MM.1S (cell line): Measurements from ENCODE around the gene NPLOC4.
A peak's percentile ranks its signal among the peaks of the same experiment; 100 is the strongest.

Experiments
- DNase-seq: peaks from one replicate; pipeline ENCODE4 v3.0.0-alpha.2; 2015
- H2AFZ ChIP-seq: fragments of 300-600 bp; sonication (generic); 2 replicates; pipeline ENCODE4 v1.6.0; 2016; ENCODE audit warnings: antibody characterized with exemption, low read length
- H3F3A ChIP-seq: fragments of 300-600 bp; sonication (generic); 2 replicates; pipeline ENCODE4 v1.6.1; 2016; ENCODE audit warnings: mild to moderate bottlenecking, antibody characterized with exemption, low read length, moderate library complexity, mixed read lengths; ENCODE audit not compliant: insufficient read depth
- H3K27ac ChIP-seq: fragments of 300-600 bp; sonication (generic); 2 replicates; pipeline ENCODE4 v1.5.1; 2016; ENCODE audit warnings: mild to moderate bottlenecking, low read length
- H3K27me3 ChIP-seq: fragments of 300-600 bp; sonication (generic); replicated peaks from 2 replicates; pipeline ENCODE4 v1.6.0; 2016; ENCODE audit warnings: low read length; ENCODE audit not compliant: insufficient read depth
- H3K36me3 ChIP-seq: fragments of 300-600 bp; sonication (generic); replicated peaks from 2 replicates; pipeline ENCODE4 v1.6.1; 2016; ENCODE audit warnings: mild to moderate bottlenecking, low read length, mixed read lengths; ENCODE audit not compliant: insufficient read depth
- H3K4me1 ChIP-seq: fragments of 300-600 bp; sonication (generic); 2 replicates; pipeline ENCODE4 v1.6.1; 2016; ENCODE audit warnings: low read length, mixed read lengths
- H3K4me2 ChIP-seq: fragments of 300-600 bp; sonication (generic); 2 replicates; pipeline ENCODE4 v1.6.0; 2016; ENCODE audit warnings: low read depth, low read length
- H3K4me3 ChIP-seq: fragments of 300-600 bp; sonication (generic); 2 replicates; pipeline ENCODE4 v1.5.1; 2016; ENCODE audit warnings: low read length, mixed read lengths
- H3K79me2 ChIP-seq: fragments of 300-600 bp; sonication (generic); 2 replicates; pipeline ENCODE4 v1.6.1; 2016; ENCODE audit warnings: mixed run types, low read length, mixed read lengths
- H3K9ac ChIP-seq: fragments of 300-600 bp; sonication (generic); 2 replicates; pipeline ENCODE4 v1.6.1; 2016; ENCODE audit warnings: low read length, mixed read lengths
- H3K9me2 ChIP-seq: fragments of 300-600 bp; sonication (generic); replicated peaks from 2 replicates; pipeline ENCODE4 v1.6.1; 2016; ENCODE audit warnings: mild to moderate bottlenecking, low read length, mixed read lengths; ENCODE audit not compliant: insufficient read depth
- H3K9me3 ChIP-seq: fragments of 300-600 bp; sonication (generic); replicated peaks from 2 replicates; pipeline ENCODE4 v1.6.1; 2016; ENCODE audit warnings: mild to moderate bottlenecking, low read length, mixed read lengths; ENCODE audit not compliant: insufficient read depth
- H4K20me1 ChIP-seq: fragments of 300-600 bp; sonication (generic); 2 replicates; pipeline ENCODE4 v1.6.1; 2016; ENCODE audit warnings: mild to moderate bottlenecking, low read length, moderate library complexity, mixed read lengths; ENCODE audit not compliant: insufficient read depth
- CTCF ChIP-seq: fragments of 300-600 bp; sonication (generic); IDR thresholded peaks from 2 replicates; pipeline ENCODE4 v1.5.1; 2016; ENCODE audit warnings: antibody characterized with exemption, low read length, mixed read lengths
- EZH2 ChIP-seq: fragments of 300-600 bp; sonication (generic); optimal IDR thresholded peaks from 2 replicates; pipeline ENCODE3; 2017; ENCODE audit warnings: low read depth, mild to moderate bottlenecking, antibody characterized with exemption, low read length, mixed read lengths
- EZH2phosphoT487 ChIP-seq: fragments of 300-600 bp; sonication (generic); IDR thresholded peaks from 2 replicates; pipeline ENCODE4 v1.6.1; 2018; ENCODE audit warnings: antibody characterized with exemption, low read length

Gene NPLOC4

DNA sequence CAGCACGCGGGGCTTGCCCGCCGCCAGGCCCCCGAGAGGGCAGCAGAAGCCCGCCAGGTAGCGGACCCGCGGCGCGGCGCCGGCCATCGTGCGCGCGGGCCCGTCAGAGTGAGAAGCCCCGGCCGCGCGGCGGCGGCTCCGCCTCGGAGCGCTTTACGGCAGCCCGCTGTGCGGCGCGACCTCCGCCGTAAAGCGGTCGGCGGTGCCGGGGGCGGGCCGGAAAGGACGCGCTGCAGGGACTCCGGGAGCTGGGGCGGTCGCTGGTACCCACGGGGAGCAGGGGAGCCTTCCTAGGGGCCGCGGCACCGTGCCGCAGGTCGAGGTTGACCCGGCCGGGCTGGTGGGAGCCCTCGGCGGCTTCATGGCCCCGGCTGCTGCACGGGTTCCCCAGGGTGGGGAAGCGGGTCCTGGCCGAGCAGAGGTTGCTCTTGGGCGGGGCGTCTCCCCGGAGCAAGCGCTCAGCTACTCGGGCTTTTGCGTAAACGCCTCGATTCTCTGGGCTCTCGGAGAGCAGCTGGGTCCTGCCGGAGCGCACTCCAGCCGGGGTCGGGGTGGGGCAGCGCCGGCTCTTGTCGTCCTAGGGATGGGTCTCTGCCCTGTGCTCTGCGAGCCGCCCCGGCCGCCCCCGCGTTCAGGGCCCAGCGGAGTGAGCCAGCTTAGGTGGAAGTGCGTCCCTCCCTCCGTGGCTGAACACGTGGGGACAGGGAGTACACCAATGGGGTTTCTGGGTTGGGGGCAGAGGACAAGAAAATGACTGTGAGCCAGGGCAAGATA, 84.5 kb downstream of the NPLOC4 start, which contains the start of gene FAAP100:
Gene FAAP100, minus strand, starts transcription at position 110 of the 774 bp plus-strand sequence. Its CDS starts 23 bp downstream, at position 87.
- Histone ChIP-seq H3K9me3 (no peaks in the 10 kb centered on the region), H3K9me2 (no peaks in the 10 kb centered on the region), H3K9ac (peak within 1 kb of the TSS; percentile 77), H2AFZ (peak within 1 kb of the TSS; percentile 51), H3K4me2 (peak within 1 kb of the TSS; percentile 88), H3K79me2 (peaks cover 27% of the 10 kb centered on the region), H3K4me3 (peak within 1 kb of the TSS; percentile 83), H3K27ac (peak within 1 kb of the TSS; percentile 61; the same call in 1 of the 2 replicates), H3K27me3 (no peaks in the 10 kb centered on the region), H3K4me1 (peaks cover 16% of the 10 kb centered on the region; the same call in 1 of the 2 replicates), H3F3A (peaks cover 22% of the 10 kb centered on the region), H3K36me3 (no peaks in the 10 kb centered on the region), H4K20me1 (no peaks in the 10 kb centered on the region)
- TF ChIP-seq CTCF (no peak), EZH2 (no peak), EZH2phosphoT487 (no peak)
- peak; percentile 84 for DNase-seq

GRCh38 chr17:81551458-81552243, 85.3 kb downstream of the NPLOC4 start:
- Histone ChIP-seq H3K9ac (peak overlapping the region; percentile 77), H3K79me2 (peaks cover 27% of the 10 kb centered on the region), H3K4me2 (peak overlapping the region; percentile 87), H3K36me3 (no peaks in the 10 kb centered on the region), H4K20me1 (no peaks in the 10 kb centered on the region), H3K27ac (no peak overlapping the region), H3K27me3 (no peaks in the 10 kb centered on the region), H3K9me3 (no peaks in the 10 kb centered on the region), H2AFZ (peak overlapping the region; percentile 51), H3F3A (peaks cover 22% of the 10 kb centered on the region), H3K4me3 (peak overlapping the region; percentile 83), H3K4me1 (peaks cover 16% of the 10 kb centered on the region; the same call in 1 of the 2 replicates), H3K9me2 (no peaks in the 10 kb centered on the region)
- DNase-seq: peak; percentile 19
- TF ChIP-seq EZH2phosphoT487 (no peak), EZH2 (no peak), CTCF (no peak)

GRCh38 chr17:81550830-81551457, 86.0 kb downstream of the NPLOC4 start:
- Histone ChIP-seq H3K36me3 (no peaks in the 10 kb centered on the region), H3K27ac (no peak overlapping the region), H3K4me1 (peaks cover 16% of the 10 kb centered on the region; the same call in 1 of the 2 replicates), H3K9ac (peak overlapping the region; percentile 77; the same call in 1 of the 2 replicates), H3K9me3 (no peaks in the 10 kb centered on the region), H3K9me2 (no peaks in the 10 kb centered on the region), H3K4me3 (peak overlapping the region; percentile 83), H3K79me2 (peaks cover 27% of the 10 kb centered on the region), H3K4me2 (peak overlapping the region; percentile 87), H3F3A (peaks cover 22% of the 10 kb centered on the region), H3K27me3 (no peaks in the 10 kb centered on the region), H2AFZ (no peak overlapping the region), H4K20me1 (no peaks in the 10 kb centered on the region)
- TF ChIP-seq CTCF: no peak
- TF ChIP-seq EZH2: no peak
- no peak for TF ChIP-seq EZH2phosphoT487
- DNase-seq: no peak
